Lung (tissue), 12 donors: Measurements from ENCODE around the gene FRMD5. TPM values are rescaled to one million over a fixed set of nuclear protein-coding genes. Genes with fewer than 3 reads are reported as not detected.

Experiments used
- ATAC-seq: fragments of 200-7000 bp; cut with Tn5 transposase; one replicate; pipeline ENCODE4 v1.9.1; 2020; ENCODE audit warnings: moderate number of reproducible peaks; ENCODE audit not compliant: insufficient read depth, low FRiP score
- DNase-seq, 3 donors: peaks; one replicate each; pipeline ENCODE4 v3.0.0-alpha.2; 2013 to 2017
- H3K27ac ChIP-seq, 2 donors: one replicate each; pipeline ENCODE4 v1.5.1; 2013; ENCODE audit warnings: mild to moderate bottlenecking in 2 of 2, moderate library complexity in 2 of 2, control low read depth in 1 of 2, inconsistent platforms in 1 of 2, low read depth in 1 of 2, low read length in 1 of 2
- H3K27me3 ChIP-seq, 3 donors: one replicate each; pipeline ENCODE4 v1.5.1; 2013; ENCODE audit warnings: low read length in 2 of 3; ENCODE audit not compliant: control insufficient read depth in 3 of 3, insufficient read depth in 3 of 3
- H3K36me3 ChIP-seq, 4 donors: one replicate each; pipeline ENCODE4 v1.5.1; 2013; ENCODE audit warnings: low read length in 4 of 4, mild to moderate bottlenecking in 1 of 4, moderate library complexity in 1 of 4; ENCODE audit not compliant: control insufficient read depth in 4 of 4, insufficient read depth in 4 of 4
- H3K4me1 ChIP-seq, 5 donors: one replicate each; pipeline ENCODE4 v1.5.1; 2013; ENCODE audit warnings: low read length in 5 of 5, mild to moderate bottlenecking in 2 of 5, moderate library complexity in 1 of 5; ENCODE audit not compliant: control insufficient read depth in 5 of 5, insufficient read depth in 5 of 5
- H3K4me3 ChIP-seq: one replicate; pipeline ENCODE4 v1.5.1; 2013; ENCODE audit warnings: mild to moderate bottlenecking, control low read depth, moderate library complexity
- H3K9ac ChIP-seq, 2 donors: one replicate each; pipeline ENCODE4 v1.5.1; 2013; ENCODE audit warnings: low read length in 2 of 2, control low read depth in 1 of 2; ENCODE audit not compliant: insufficient read depth in 1 of 2
- H3K9me3 ChIP-seq, 4 donors: one replicate each; pipeline ENCODE4 v1.5.1; 2013; ENCODE audit warnings: low read length in 3 of 4, mild to moderate bottlenecking in 1 of 4, moderate library complexity in 1 of 4; ENCODE audit not compliant: control insufficient read depth in 4 of 4, insufficient read depth in 3 of 4
- WGBS, 2 donors: extraction: QIAGEN DNeasy Blood & Tissue Kit; methylation state at CpG; one replicate each; pipeline ENCODE4 v1.1.7; 2013; 5-methylcytosine and 5-hydroxymethylcytosine counted together
- polyA plus RNA-seq, 2 donors: library from polyadenylated mRNA; stranded (reverse); fragments of 200-250 nt; gene quantifications; one replicate each; pipeline ENCODE4 v1.2.1, GENCODE V29; 2013
- total RNA-seq, 2 donors: library from RNA; depleted of rRNA in 1 of 2; stranded (reverse); fragments of >200 nt in 1 of 2; gene quantifications; one replicate each; pipeline ENCODE4 v1.2.1, GENCODE V29; 2014 to 2021
- TF ChIP-seq, protein P1 (sequence below): IDR thresholded peaks from 2 replicates; pipeline ENCODE4 v1.5.1; 2012; ENCODE audit warnings: mild to moderate bottlenecking; ENCODE audit errors: control extremely low read depth, extremely low read depth
- donor health status: control.
- donor health status: control.
- donor health status: Bipolar disorder and iron deficiency.
- donor health status: healthy.
- donor health status: DM: yes; HTN: yes; CAD: no.

FRMD5 gene
- total and polyA plus RNA-seq, 4 donors = 0.10 to 1.1 (median 0.67) TPM

- H3K9me3 ChIP-seq = no peaks in the 10 kb centered on the region
- no peak overlapping the region for H3K9ac ChIP-seq
- H3K27ac ChIP-seq = no peak overlapping the region
- no peak overlapping the region for H3K4me3 ChIP-seq
- H3K27me3 ChIP-seq = no peaks in the 10 kb centered on the region
- TF ChIP-seq, protein P1, sequence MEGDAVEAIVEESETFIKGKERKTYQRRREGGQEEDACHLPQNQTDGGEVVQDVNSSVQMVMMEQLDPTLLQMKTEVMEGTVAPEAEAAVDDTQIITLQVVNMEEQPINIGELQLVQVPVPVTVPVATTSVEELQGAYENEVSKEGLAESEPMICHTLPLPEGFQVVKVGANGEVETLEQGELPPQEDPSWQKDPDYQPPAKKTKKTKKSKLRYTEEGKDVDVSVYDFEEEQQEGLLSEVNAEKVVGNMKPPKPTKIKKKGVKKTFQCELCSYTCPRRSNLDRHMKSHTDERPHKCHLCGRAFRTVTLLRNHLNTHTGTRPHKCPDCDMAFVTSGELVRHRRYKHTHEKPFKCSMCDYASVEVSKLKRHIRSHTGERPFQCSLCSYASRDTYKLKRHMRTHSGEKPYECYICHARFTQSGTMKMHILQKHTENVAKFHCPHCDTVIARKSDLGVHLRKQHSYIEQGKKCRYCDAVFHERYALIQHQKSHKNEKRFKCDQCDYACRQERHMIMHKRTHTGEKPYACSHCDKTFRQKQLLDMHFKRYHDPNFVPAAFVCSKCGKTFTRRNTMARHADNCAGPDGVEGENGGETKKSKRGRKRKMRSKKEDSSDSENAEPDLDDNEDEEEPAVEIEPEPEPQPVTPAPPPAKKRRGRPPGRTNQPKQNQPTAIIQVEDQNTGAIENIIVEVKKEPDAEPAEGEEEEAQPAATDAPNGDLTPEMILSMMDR = no peak
- no peaks in the 10 kb centered on the region for H3K36me3 ChIP-seq
- no peak for ATAC-seq
- no peak for DNase-seq
- H3K4me1 ChIP-seq = peaks cover 0 to 6% (median 0%) of the 10 kb centered on the region in 5 donors
Observed at GRCh38 chr15:44147636-44148035, 47.4 kb downstream of the FRMD5 start.

DNA sequence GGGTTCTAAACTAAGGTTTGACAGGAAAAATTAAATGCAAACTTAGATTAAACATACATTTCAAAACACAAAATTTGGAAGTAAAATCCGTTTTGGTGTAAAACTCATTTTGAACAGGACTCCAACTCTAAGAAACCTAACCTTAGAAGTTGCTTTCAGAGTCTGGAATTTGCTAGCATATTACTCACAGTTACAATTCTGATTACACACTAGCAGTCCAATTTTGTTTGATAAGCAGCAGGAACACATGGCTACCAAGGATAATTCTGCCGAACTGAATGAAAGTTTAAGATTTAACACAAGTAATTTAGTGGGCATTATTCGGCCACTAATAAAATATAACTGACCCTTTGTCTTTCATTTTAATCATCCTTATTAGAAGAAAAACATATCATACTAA, 49.6 kb downstream of the FRMD5 start:
- DNase-seq (no peak), ATAC-seq (no peak)
- WGBS, 2 donors = 76 to 93% methylated on average over 3 of the region's 3 CpGs
- no peaks in the 10 kb centered on the region for H3K36me3 ChIP-seq
- H3K27me3 ChIP-seq = no peaks in the 10 kb centered on the region
- no peak overlapping the region for H3K27ac ChIP-seq
- no peaks in the 10 kb centered on the region for H3K9me3 ChIP-seq
- peaks cover 0 to 6% (median 0%) of the 10 kb centered on the region in 5 donors for H3K4me1 ChIP-seq
- TF ChIP-seq, protein P1 = no peak
- no peak overlapping the region for H3K9ac ChIP-seq
- H3K4me3 ChIP-seq = no peak overlapping the region

GRCh38 chr15:44144992-44145391, 50.1 kb downstream of the FRMD5 start:
- TF ChIP-seq, protein P1 = no peak
- no peaks in the 10 kb centered on the region for H3K9me3 ChIP-seq
- H3K4me3 ChIP-seq = no peak overlapping the region
- no peak overlapping the region for H3K27ac ChIP-seq
- no peak for DNase-seq
- no peaks in the 10 kb centered on the region for H3K27me3 ChIP-seq
- no peak overlapping the region for H3K9ac ChIP-seq
- H3K4me1 ChIP-seq = peaks cover 0 to 6% (median 0%) of the 10 kb centered on the region in 5 donors
- no peak for ATAC-seq
- no peaks in the 10 kb centered on the region for H3K36me3 ChIP-seq

DNA sequence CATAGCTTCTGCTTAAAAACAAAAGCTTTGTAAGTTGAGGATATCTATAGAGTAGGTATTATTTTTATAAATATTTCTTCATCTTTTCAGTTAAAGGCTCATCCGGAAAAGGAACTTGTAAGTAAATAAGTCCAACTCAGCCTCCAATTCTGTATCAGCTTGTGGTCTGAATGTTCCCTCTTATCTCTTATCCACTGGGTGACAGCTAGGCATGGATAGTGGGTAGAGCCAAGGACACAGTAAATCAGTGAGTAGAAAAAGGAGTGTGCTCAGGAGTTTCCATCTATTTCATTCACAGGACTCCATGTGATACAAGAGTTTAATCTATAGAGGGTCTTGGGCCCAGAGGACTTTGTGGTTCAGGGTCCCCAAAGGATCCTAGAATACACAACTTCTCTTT, 50.9 kb downstream of the FRMD5 start:
- H3K4me3 ChIP-seq = no peak overlapping the region
- H3K36me3 ChIP-seq = no peaks in the 10 kb centered on the region
- TF ChIP-seq, protein P1 = no peak
- 79 to 80% methylated on average over 1 of the region's 1 CpG for WGBS, 2 donors
- H3K9ac ChIP-seq = no peak overlapping the region
- DNase-seq (no peak), ATAC-seq (no peak)
- no peaks in the 10 kb centered on the region for H3K9me3 ChIP-seq
- H3K4me1 ChIP-seq = peaks cover 0 to 6% (median 0%) of the 10 kb centered on the region in 5 donors
- H3K27me3 ChIP-seq = no peaks in the 10 kb centered on the region
- H3K27ac ChIP-seq = no peak overlapping the region
